HEK293T (cell line): Measurements from ENCODE around the gene FZR1.

Experiments used
- CTCF ChIA-PET: fragments of 350-600 bp; formaldehyde crosslinking; extraction: SDS; loops from one replicate; lab custom pipeline; 2021; ENCODE audit warnings: antibody characterized with exemption, inconsistent platforms; lab: Yijun Ruan, JAX
- POLR2A ChIA-PET: fragments of 350-600 bp; formaldehyde crosslinking; extraction: SDS; loops from one replicate; lab custom pipeline; 2020; ENCODE audit warnings: antibody characterized with exemption, inconsistent platforms; lab: Yijun Ruan, JAX
- DNase-seq: peaks from one replicate; pipeline ENCODE4 v3.0.0; 2012; ENCODE audit warnings: mixed read lengths; ENCODE audit errors: extremely low spot score
- ARNT ChIP-seq: fragments of 450-650 bp; IDR thresholded peaks from 2 replicates; pipeline ENCODE4 v1.6.1; 2017; ENCODE audit warnings: mild to moderate bottlenecking
- BHLHE40 ChIP-seq: fragments of 450-650 bp; IDR thresholded peaks from 2 replicates; pipeline ENCODE4 v1.6.1; 2016; ENCODE audit warnings: mild to moderate bottlenecking, moderate library complexity, borderline replicate concordance
- CTBP1 ChIP-seq: fragments of 450-650 bp; IDR thresholded peaks from 2 replicates; pipeline ENCODE4 v1.6.1; 2016; ENCODE audit warnings: borderline replicate concordance
- ELF4 ChIP-seq: fragments of 450-650 bp; IDR thresholded peaks from 2 replicates; pipeline ENCODE4 v1.6.1; 2017; ENCODE audit warnings: antibody characterized with exemption
- FOXA1 ChIP-seq: fragments of 450-650 bp; IDR thresholded peaks from 2 replicates; pipeline ENCODE4 v1.6.1; 2016; ENCODE audit warnings: mild to moderate bottlenecking
- FOXK2 ChIP-seq: fragments of 450-650 bp; IDR thresholded peaks from 2 replicates; pipeline ENCODE4 v1.6.1; 2016; ENCODE audit warnings: mild to moderate bottlenecking
- FOXM1 ChIP-seq: fragments of 450-650 bp; IDR thresholded peaks from 2 replicates; pipeline ENCODE4 v1.6.1; 2017; ENCODE audit warnings: mild to moderate bottlenecking, borderline replicate concordance
- HDGF ChIP-seq: fragments of 450-650 bp; IDR thresholded peaks from 2 replicates; pipeline ENCODE4 v1.6.1; 2017; ENCODE audit warnings: antibody characterized with exemption, borderline replicate concordance
- L3MBTL2 ChIP-seq: fragments of 450-650 bp; conservative IDR thresholded peaks from 2 replicates; pipeline ENCODE4 v1.6.1; 2016; ENCODE audit warnings: mild to moderate bottlenecking
- LEF1 ChIP-seq: fragments of 450-650 bp; IDR thresholded peaks from 2 replicates; pipeline ENCODE4 v1.6.1; 2017; ENCODE audit warnings: mild to moderate bottlenecking, borderline replicate concordance
- NFRKB ChIP-seq: fragments of 450-650 bp; IDR thresholded peaks from 2 replicates; pipeline ENCODE4 v1.6.1; 2016; ENCODE audit warnings: mild to moderate bottlenecking, moderate library complexity
- PKNOX1 ChIP-seq: fragments of 450-650 bp; IDR thresholded peaks from 2 replicates; pipeline ENCODE4 v1.6.1; 2016
- SP1 ChIP-seq: fragments of 450-650 bp; IDR thresholded peaks from 2 replicates; pipeline ENCODE4 v1.6.1; 2017
- SUZ12 ChIP-seq: fragments of 450-650 bp; IDR thresholded peaks from 2 replicates; pipeline ENCODE4 v1.6.1; 2016; ENCODE audit warnings: mild to moderate bottlenecking
- TARDBP ChIP-seq: fragments of 450-650 bp; IDR thresholded peaks from 2 replicates; pipeline ENCODE4 v1.6.1; 2016
- ZNF384 ChIP-seq: fragments of 450-650 bp; IDR thresholded peaks from 2 replicates; pipeline ENCODE4 v1.6.1; 2016

The FZR1 gene

GRCh38 chr19:3522421-3523360 lies 16.6 kb downstream of the FZR1 start:
- POLR2A ChIA-PET, result no interaction called here
- TF ChIP-seq ELF4 (no peak), ARNT (no peak), NFRKB (no peak), FOXA1 (no peak), SUZ12 (no peak), CTBP1 (no peak), PKNOX1 (no peak), L3MBTL2 (no peak), BHLHE40 (no peak), HDGF (no peak), SP1 (no peak), FOXK2 (no peak), LEF1 (no peak), ZNF384 (no peak)
- DNase-seq, result no peak
- CTCF ChIA-PET, result no interaction called here

- ChIA-PET POLR2A (no interaction called here), CTCF (no interaction called here)
- DNase-seq, result no peak
- no peak for TF ChIP-seq ELF4
- TF ChIP-seq SP1, result no peak
- no peak for TF ChIP-seq BHLHE40
- no peak for TF ChIP-seq FOXM1
- no peak for TF ChIP-seq L3MBTL2
- TF ChIP-seq FOXA1, result no peak
- TF ChIP-seq PKNOX1, result no peak
- TF ChIP-seq CTBP1, result no peak
- TF ChIP-seq NFRKB, result no peak
- no peak for TF ChIP-seq ARNT
- TF ChIP-seq HDGF, result no peak
- TF ChIP-seq LEF1, result no peak
- no peak for TF ChIP-seq FOXK2
- no peak for TF ChIP-seq TARDBP
These were observed 17.4 kb downstream of the FZR1 start for GRCh38 chr19:3523361-3524077.

- POLR2A ChIA-PET, result no interaction called here
- TF ChIP-seq ARNT (no peak), TARDBP (no peak), L3MBTL2 (no peak), LEF1 (no peak), SP1 (no peak), SUZ12 (no peak), ELF4 (no peak), BHLHE40 (no peak), FOXA1 (no peak), HDGF (no peak), CTBP1 (no peak), FOXK2 (no peak)
These were observed 18.1 kb downstream of the FZR1 start for GRCh38 chr19:3524078-3524842.

GRCh38 chr19:3524904-3525451 lies 18.9 kb downstream of the FZR1 start:
- POLR2A ChIA-PET, result no interaction called here
- CTCF ChIA-PET, result no interaction called here
- no peak for TF ChIP-seq NFRKB
- no peak for TF ChIP-seq CTBP1
- DNase-seq, result no peak

More at GRCh38 chr19:3524078-3524842, 18.1 kb downstream of the FZR1 start:
- CTCF ChIA-PET, result no interaction called here
- DNase-seq, result no peak

GRCh38 chr19:3526507-3527237 lies 20.6 kb downstream of the FZR1 start:
- no peak for DNase-seq
- ChIA-PET POLR2A (no interaction called here), CTCF (no interaction called here)
- no peak for TF ChIP-seq HDGF
- TF ChIP-seq PKNOX1, result no peak
- TF ChIP-seq ELF4, result no peak
- no peak for TF ChIP-seq ZNF384
- TF ChIP-seq CTBP1, result no peak
- TF ChIP-seq LEF1, result no peak
- no peak for TF ChIP-seq SP1
- TF ChIP-seq L3MBTL2, result no peak
- TF ChIP-seq FOXM1, result no peak
- TF ChIP-seq NFRKB, result no peak
